CD4-positive, alpha-beta memory T cell (primary cell): ENCODE results near the gene TNFRSF13B. TPM values are rescaled to one million over a fixed set of nuclear protein-coding genes. Genes with fewer than 3 reads are reported as not detected.
"Not testable (repeated sequence)": the region's sequence is repeated elsewhere in the genome, so short reads cannot be mapped to it uniquely, and the experiment has no call there.

Source experiments
- CTCF ChIA-PET: fragments of 350-600 bp; sonication (Branson Sonifier 250); formaldehyde crosslinking; loops from one replicate; lab custom pipeline; 2021; ENCODE audit warnings: inconsistent platforms; ENCODE audit not compliant: partially characterized antibody; lab: Charles Lee
- POLR2A ChIA-PET: fragments of 350-600 bp; sonication (Branson Sonifier 250); formaldehyde crosslinking; loops from one replicate; lab custom pipeline; 2021; ENCODE audit not compliant: partially characterized antibody; lab: Charles Lee
- DNase-seq, 5 donors: peaks; one replicate each; pipeline versions ENCODE4 v3.0.0 to v3.0.0-alpha.2; 2020 to 2022; ENCODE audit warnings: mixed read lengths in 1 of 5
- H3K27ac ChIP-seq: one replicate; pipeline ENCODE4 v1.7.0; 2013; ENCODE audit warnings: low read depth, low read length
- H3K27me3 ChIP-seq: 2 replicates; pipeline ENCODE4 v1.7.0; 2013; ENCODE audit warnings: mild to moderate bottlenecking, low read length, moderate library complexity; ENCODE audit not compliant: insufficient read depth
- H3K36me3 ChIP-seq: 2 replicates; pipeline ENCODE4 v1.7.0; 2013; ENCODE audit warnings: mild to moderate bottlenecking, low read length, moderate library complexity; ENCODE audit not compliant: insufficient read depth
- H3K4me1 ChIP-seq: 2 replicates; pipeline ENCODE4 v1.7.0; 2013; ENCODE audit warnings: mild to moderate bottlenecking, low read length, moderate library complexity; ENCODE audit not compliant: insufficient read depth
- H3K4me3 ChIP-seq, 2 donors: one replicate each; pipeline ENCODE4 v1.7.0; 2013; ENCODE audit warnings: low read length in 2 of 2, mild to moderate bottlenecking in 1 of 2
- H3K9me3 ChIP-seq, 2 donors: one replicate each; pipeline ENCODE4 v1.7.0; 2013; ENCODE audit warnings: low read length in 2 of 2, control low read depth in 1 of 2; ENCODE audit not compliant: control insufficient read depth in 1 of 2
- H3K27ac Mint-ChIP-seq, 7 donors: one replicate each; pipeline ENCODE4 v1.8.0; 2020 to 2021; ENCODE audit warnings: mixed read lengths in 7 of 7, mild to moderate bottlenecking in 6 of 7, inconsistent platforms in 3 of 7, moderate library complexity in 3 of 7
- H3K27me3 Mint-ChIP-seq, 2 donors: one replicate each; pipeline ENCODE4 v1.8.0; 2020 to 2021; ENCODE audit warnings: mixed read lengths in 2 of 2
- H3K36me3 Mint-ChIP-seq, 2 donors: one replicate each; pipeline ENCODE4 v1.8.0; 2020 to 2021; ENCODE audit warnings: mixed read lengths in 2 of 2, inconsistent platforms in 1 of 2, mild to moderate bottlenecking in 1 of 2
- H3K4me1 Mint-ChIP-seq, 4 donors: one replicate each; pipeline ENCODE4 v1.8.0; 2020 to 2021; ENCODE audit warnings: mixed read lengths in 4 of 4, mild to moderate bottlenecking in 1 of 4
- H3K4me3 Mint-ChIP-seq, 8 donors: one replicate each; pipeline ENCODE4 v1.8.0; 2020 to 2021; ENCODE audit warnings: mixed read lengths in 8 of 8, mild to moderate bottlenecking in 7 of 8, moderate library complexity in 6 of 8, inconsistent platforms in 3 of 8
- H3K9me3 Mint-ChIP-seq, 8 donors: one replicate each; pipeline ENCODE4 v1.8.0; 2020 to 2021; ENCODE audit warnings: mixed read lengths in 8 of 8, mild to moderate bottlenecking in 5 of 8, inconsistent platforms in 3 of 8, moderate library complexity in 1 of 8
- intact Hi-C: fragments of 100-400 bp; cut with micrococcal nuclease; formaldehyde crosslinking; loops from one replicate; pipeline ENCODE4 v1.15.1; 2023
- polyA plus RNA-seq, 2 donors: library from polyadenylated mRNA; unstranded; fragments of 300-500 nt; fragmentation: Illumina TruSeq; gene quantifications; one replicate each; pipeline ENCODE4 v1.2.3, GENCODE V29; 2021
- total RNA-seq, 2 experiments: library from RNA; stranded (reverse); gene quantifications; one replicate each; pipeline ENCODE4 v1.2.3, GENCODE V29; 2021

TNFRSF13B gene
- total and polyA plus RNA-seq, 4 experiments from 2014 or later: 0.78 TPM; not detected in 3

- no peak overlapping the region for H3K4me3 ChIP-seq
- no peak for DNase-seq
- H3K4me1 Mint-ChIP-seq: peaks cover 1 to 4% (median 3%) of the 10 kb centered on the region in 4 donors
- no peaks in the 10 kb centered on the region for H3K36me3 Mint-ChIP-seq
- H3K4me3 Mint-ChIP-seq: no peak overlapping the region
- peak overlapping the region in 1 of 7 donors; percentile 80 for H3K27ac Mint-ChIP-seq
- no peaks in the 10 kb centered on the region for H3K9me3 ChIP-seq
- no peaks in the 10 kb centered on the region for H3K27me3 Mint-ChIP-seq
- H3K27me3 ChIP-seq: no peaks in the 10 kb centered on the region
- intact Hi-C loops: loop anchor here (5.0 to 10.0 kb wide), 2 partner anchors 143 to 640 kb away; no protein-coding TSS in a partner anchor
- CTCF ChIA-PET: no interaction called here
- H3K36me3 ChIP-seq: no peaks in the 10 kb centered on the region
- POLR2A ChIA-PET: no interaction called here
- no peak overlapping the region for H3K27ac ChIP-seq
- H3K9me3 Mint-ChIP-seq: peaks cover 0 to 2% (median 0%) of the 10 kb centered on the region in 8 donors
- no peaks in the 10 kb centered on the region for H3K4me1 ChIP-seq
Measured at GRCh38 chr17:17004251-17004996, 32.5 kb upstream of the TNFRSF13B start.

DNA sequence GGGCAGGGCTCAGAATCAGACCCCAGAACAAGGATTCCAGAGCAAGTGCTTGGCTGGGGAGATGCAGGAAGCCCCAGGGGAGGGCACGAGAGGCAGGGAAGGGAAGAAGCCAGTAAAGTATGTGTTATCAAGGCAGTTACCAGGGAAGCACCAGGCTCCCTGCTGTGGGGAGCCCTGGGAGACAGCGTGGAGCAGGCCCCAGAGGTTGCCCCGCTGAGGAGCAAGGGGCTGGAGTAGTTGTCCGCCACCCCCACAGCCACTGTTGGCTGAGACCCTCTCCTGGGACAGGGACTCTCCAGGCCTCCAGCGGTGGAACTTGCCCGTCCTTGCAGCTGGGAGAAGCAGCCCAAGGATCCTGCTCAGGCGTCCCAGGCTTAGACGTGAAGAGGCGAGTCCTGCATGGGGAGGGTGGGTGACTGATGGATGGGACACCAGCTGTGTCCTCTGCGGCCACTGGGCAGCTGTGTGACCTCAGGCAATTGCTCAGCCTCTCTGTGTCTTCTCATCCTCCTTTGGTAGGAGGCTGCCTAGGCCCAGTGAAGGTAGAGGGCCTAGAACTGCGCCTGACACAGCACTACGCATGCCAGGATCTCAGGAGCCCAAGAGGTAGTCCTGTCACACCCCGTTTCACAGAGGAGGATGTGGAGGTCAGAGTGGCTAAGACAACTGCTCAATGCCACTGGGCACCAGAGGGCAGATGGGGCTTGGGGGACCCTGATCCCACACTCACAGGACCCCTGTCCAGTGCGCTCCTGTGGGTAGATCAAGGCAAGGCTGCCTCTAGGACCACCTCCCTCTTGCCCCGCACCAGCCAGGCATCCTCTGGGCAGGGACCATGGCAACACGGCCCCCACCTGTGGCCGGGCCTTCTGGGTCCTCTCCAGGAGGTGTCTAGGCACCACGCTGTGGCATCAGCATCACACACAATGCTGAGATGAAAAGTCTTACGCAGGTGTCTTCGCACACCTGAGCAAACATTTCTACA lies 31.1 kb upstream of the TNFRSF13B start:
- CTCF ChIA-PET: interaction anchor here (0.8 to 1.1 kb wide), 3 partner anchors 14 to 310 kb away, joined by 3 to 4 read pairs (median 3); no protein-coding TSS in a partner anchor
- H3K4me3 ChIP-seq, H3K36me3 Mint-ChIP-seq, H3K4me3 Mint-ChIP-seq, H3K4me1 ChIP-seq, H3K27me3 ChIP-seq, H3K27ac Mint-ChIP-seq, H3K27me3 Mint-ChIP-seq, H3K9me3 Mint-ChIP-seq, H3K4me1 Mint-ChIP-seq, H3K27ac ChIP-seq, DNase-seq, POLR2A ChIA-PET, H3K36me3 ChIP-seq, H3K9me3 ChIP-seq: not testable (repeated sequence)
- intact Hi-C loops: loop anchor here (5.0 to 10.0 kb wide), 2 partner anchors 144 to 642 kb away; no protein-coding TSS in a partner anchor

- Mint-ChIP-seq H3K9me3 (peaks cover 0 to 2% (median 0%) of the 10 kb centered on the region in 8 donors), H3K36me3 (no peaks in the 10 kb centered on the region), H3K4me3 (no peak overlapping the region), H3K27me3 (no peaks in the 10 kb centered on the region), H3K4me1 (peaks cover 1 to 4% (median 3%) of the 10 kb centered on the region in 4 donors), H3K27ac (no peak overlapping the region)
- ChIA-PET CTCF (interaction anchor here (0.8 to 1.7 kb wide), 5 partner anchors 13 to 313 kb away, joined by 3 to 6 read pairs (median 4); no protein-coding TSS in a partner anchor), POLR2A (interaction anchor here (1.0 kb wide), 1 partner anchor 15 kb away, joined by 3 read pairs; no protein-coding TSS in a partner anchor)
- Histone ChIP-seq H3K4me1 (no peaks in the 10 kb centered on the region), H3K4me3 (no peak overlapping the region), H3K27ac (no peak overlapping the region), H3K27me3 (no peaks in the 10 kb centered on the region), H3K9me3 (no peaks in the 10 kb centered on the region), H3K36me3 (no peaks in the 10 kb centered on the region)
- intact Hi-C loops: loop anchor here (5.0 to 10.0 kb wide), 2 partner anchors 145 to 643 kb away; no protein-coding TSS in a partner anchor
- DNase-seq: peak; percentile 62 to 76 (median 70)
Measured at GRCh38 chr17:17001874-17002520, 30.1 kb upstream of the TNFRSF13B start.

GRCh38 chr17:17001076-17001777 lies 29.3 kb upstream of the TNFRSF13B start:
- Histone ChIP-seq H3K9me3 (no peaks in the 10 kb centered on the region), H3K27ac (no peak overlapping the region), H3K4me3 (no peak overlapping the region), H3K27me3 (no peaks in the 10 kb centered on the region), H3K4me1 (no peaks in the 10 kb centered on the region), H3K36me3 (no peaks in the 10 kb centered on the region)
- peak overlapping the region in 1 of 8 donors; percentile 17 for H3K4me3 Mint-ChIP-seq
- POLR2A ChIA-PET: interaction anchor here (1.0 kb wide), 1 partner anchor 15 kb away, joined by 3 read pairs; no protein-coding TSS in a partner anchor
- no peak overlapping the region for H3K27ac Mint-ChIP-seq
- H3K36me3 Mint-ChIP-seq: no peaks in the 10 kb centered on the region
- peaks cover 1 to 4% (median 3%) of the 10 kb centered on the region in 4 donors for H3K4me1 Mint-ChIP-seq
- intact Hi-C loops: loop anchor here (5.0 to 10.0 kb wide), 2 partner anchors 146 to 644 kb away; no protein-coding TSS in a partner anchor
- no peak for DNase-seq
- H3K27me3 Mint-ChIP-seq: no peaks in the 10 kb centered on the region
- CTCF ChIA-PET: interaction anchor here (1.2 to 3.4 kb wide), 9 partner anchors 9 to 314 kb away, joined by 3 to 25 read pairs (median 6); no protein-coding TSS in a partner anchor
- H3K9me3 Mint-ChIP-seq: no peaks in the 10 kb centered on the region

DNA sequence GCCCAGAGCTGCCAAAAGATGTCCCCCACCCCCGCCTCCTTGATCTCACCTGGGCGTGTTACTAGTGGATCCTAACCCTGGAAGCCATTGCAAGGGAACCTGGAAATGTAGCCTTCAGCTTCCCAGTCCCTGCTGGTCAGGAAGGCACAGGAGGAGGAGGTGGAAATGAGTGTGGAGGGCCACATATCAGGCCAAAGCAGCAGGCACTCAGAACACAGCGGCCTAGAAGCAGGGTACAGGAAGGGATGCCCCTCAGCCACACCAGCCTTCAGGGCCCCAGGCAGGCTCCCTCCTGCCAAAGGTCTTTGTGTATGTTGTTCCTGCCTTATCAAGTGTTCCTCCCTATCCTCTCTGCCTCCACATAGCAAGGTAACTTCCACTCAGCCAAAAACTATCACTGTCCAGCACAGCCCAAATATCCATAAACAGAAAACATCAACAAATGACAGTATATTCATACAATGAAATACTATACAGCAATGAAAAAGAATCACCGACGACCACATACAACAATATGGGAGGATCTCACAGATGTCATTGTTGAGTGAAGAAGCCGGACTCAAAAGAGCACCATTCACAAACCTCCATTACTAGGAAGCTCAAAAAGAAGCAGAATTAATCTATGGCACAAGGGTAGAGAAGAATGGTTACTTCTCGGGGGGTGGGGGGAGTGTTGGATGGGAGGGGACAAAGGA lies 28.2 kb upstream of the TNFRSF13B start:
- no peaks in the 10 kb centered on the region for H3K9me3 Mint-ChIP-seq
- no peak overlapping the region for H3K27ac ChIP-seq
- no peak for DNase-seq
- H3K4me1 ChIP-seq: no peaks in the 10 kb centered on the region
- no peaks in the 10 kb centered on the region for H3K27me3 ChIP-seq
- H3K36me3 ChIP-seq: no peaks in the 10 kb centered on the region
- no peaks in the 10 kb centered on the region for H3K36me3 Mint-ChIP-seq
- no peaks in the 10 kb centered on the region for H3K9me3 ChIP-seq
- H3K27me3 Mint-ChIP-seq: no peaks in the 10 kb centered on the region
- peaks cover 0 to 4% (median 2%) of the 10 kb centered on the region in 4 donors for H3K4me1 Mint-ChIP-seq
- ChIA-PET CTCF (interaction anchor here (0.8 to 3.4 kb wide), 10 partner anchors 8 to 315 kb away, joined by 3 to 25 read pairs (median 6); no protein-coding TSS in a partner anchor), POLR2A (no interaction called here)
- no peak overlapping the region for H3K4me3 ChIP-seq
- intact Hi-C loops: loop anchor here (5.0 to 10.0 kb wide), 2 partner anchors 147 to 645 kb away; no protein-coding TSS in a partner anchor
- H3K27ac Mint-ChIP-seq: no peak overlapping the region
- no peak overlapping the region for H3K4me3 Mint-ChIP-seq
